ENCODE measurements around the gene MAGED4B. TPM values are rescaled to one million over a fixed set of nuclear protein-coding genes. Genes with fewer than 3 reads are reported as not detected.

The MAGED4B gene
- total RNA-seq, 1 experiment from 2014 or later: not detected

- no peaks in the 10 kb centered on the region for H3K9me3 ChIP-seq
- H3K36me3 ChIP-seq (ENCODE audit: control insufficient read depth, insufficient read depth, low read length): no peaks in the 10 kb centered on the region
- H3K4me3 ChIP-seq (ENCODE audit: low read depth, low read length): no peak overlapping the region
- intact Hi-C loops (cut with micrococcal nuclease; ENCODE audit: unreplicated experiment): no loop called here
- Mint-ChIP-seq H3K36me3 (ENCODE audit: insufficient read depth, unreplicated experiment) (no peaks in the 10 kb centered on the region), H3K4me1 (ENCODE audit: low read depth, unreplicated experiment) (no peaks in the 10 kb centered on the region), H3K27me3 (ENCODE audit: insufficient read depth, unreplicated experiment) (peaks cover 3% of the 10 kb centered on the region), H3K27ac (ENCODE audit: unreplicated experiment) (no peak overlapping the region), H3K4me3 (ENCODE audit: unreplicated experiment) (no peak overlapping the region), H3K9me3 (ENCODE audit: unreplicated experiment) (no peaks in the 10 kb centered on the region)
- no peaks in the 10 kb centered on the region for H3K4me1 ChIP-seq
- POLR2A ChIA-PET: no interaction called here
- DNase-seq: no peak
- CTCF ChIA-PET: no interaction called here
- H3K27me3 ChIP-seq (replicated peaks; ENCODE audit: control insufficient read depth, insufficient read depth, low read length): no peaks in the 10 kb centered on the region
- TF ChIP-seq CTCF (IDR thresholded peaks at IDR 0.05; ENCODE audit: insufficient read depth in 1 of 2, low read depth in 1 of 2, low read length in 1 of 2, severe bottlenecking in 1 of 2, unreplicated experiment in 1 of 2): no peak
- no TSS peak for BruUV-seq (replicated peaks)
Measured at GRCh38 chrX:52015794-52016193, 53.2 kb downstream of the MAGED4B start.

Other genes with a start within 250 kb of the MAGED4B start
- gene MAGED1, start 175.6 kb downstream of the MAGED4B start, total RNA-seq (2022): 163 and 174 TPM in 2 replicates
- not detected in 2 replicates for gene MAGED4, start 115.7 kb upstream of the MAGED4B start, total RNA-seq (2022)